Spleen (tissue), 7 donors: ENCODE data around the gene LPCAT3.

Source experiments
- POLR2A ChIP-seq, 3 donors: fragments of 450-650 bp; IDR thresholded peaks; one replicate each; pipeline ENCODE4 v1.5.1; 2017; ENCODE audit warnings: antibody characterized with exemption in 3 of 3, mild to moderate bottlenecking in 1 of 3
- POLR2AphosphoS5 ChIP-seq, 3 donors: sonication (generic); formaldehyde crosslinking; IDR thresholded peaks; one replicate each; pipeline ENCODE4 v1.5.1; 2017; ENCODE audit warnings: antibody characterized with exemption in 3 of 3
- TF ChIP-seq, protein P1 (sequence below), 11 experiments: fragments of 200-600 bp in 7 of 11; fragments of 450-650 bp in 4 of 11; sonication (generic) in 4 of 11; IDR thresholded peaks in 8 of 11; conservative IDR thresholded peaks in 3 of 11; 1 replicate in 7 of 11; 2 replicates in 4 of 11; pipeline versions ENCODE4 v1.4.0 to v1.8.0; 2016 to 2021; ENCODE audit warnings: antibody characterized with exemption in 11 of 11, inconsistent platforms in 4 of 11, mild to moderate bottlenecking in 1 of 11
- donor health status: DM: no; HTN: no; CAD: no; lungs with moderate emphysema.
- donor health status: DM: no; HTN: no; CAD: no.
- donor health status: DM: no; HTN: no; CAD: no.

DNA sequence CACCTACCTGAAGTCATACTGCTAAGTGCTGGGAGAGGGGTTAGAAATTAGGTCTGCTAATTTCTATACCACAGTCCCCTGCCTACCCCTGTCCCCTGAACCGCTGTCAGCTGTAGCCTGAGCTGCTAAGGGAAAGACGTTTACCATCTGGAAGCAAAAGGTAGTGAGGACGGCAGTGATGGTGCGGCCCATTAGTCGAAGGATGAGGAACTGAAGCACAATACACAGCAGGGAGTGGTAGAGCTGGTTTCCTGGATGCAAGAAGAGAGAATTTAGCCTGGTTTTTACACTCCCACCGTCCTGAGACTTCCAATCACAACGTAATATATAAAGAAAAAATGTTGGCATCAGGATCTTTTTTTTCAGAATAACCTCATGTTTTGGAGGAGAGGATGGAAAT lies 35.7 kb downstream of the LPCAT3 start:
- TF ChIP-seq, protein P1, sequence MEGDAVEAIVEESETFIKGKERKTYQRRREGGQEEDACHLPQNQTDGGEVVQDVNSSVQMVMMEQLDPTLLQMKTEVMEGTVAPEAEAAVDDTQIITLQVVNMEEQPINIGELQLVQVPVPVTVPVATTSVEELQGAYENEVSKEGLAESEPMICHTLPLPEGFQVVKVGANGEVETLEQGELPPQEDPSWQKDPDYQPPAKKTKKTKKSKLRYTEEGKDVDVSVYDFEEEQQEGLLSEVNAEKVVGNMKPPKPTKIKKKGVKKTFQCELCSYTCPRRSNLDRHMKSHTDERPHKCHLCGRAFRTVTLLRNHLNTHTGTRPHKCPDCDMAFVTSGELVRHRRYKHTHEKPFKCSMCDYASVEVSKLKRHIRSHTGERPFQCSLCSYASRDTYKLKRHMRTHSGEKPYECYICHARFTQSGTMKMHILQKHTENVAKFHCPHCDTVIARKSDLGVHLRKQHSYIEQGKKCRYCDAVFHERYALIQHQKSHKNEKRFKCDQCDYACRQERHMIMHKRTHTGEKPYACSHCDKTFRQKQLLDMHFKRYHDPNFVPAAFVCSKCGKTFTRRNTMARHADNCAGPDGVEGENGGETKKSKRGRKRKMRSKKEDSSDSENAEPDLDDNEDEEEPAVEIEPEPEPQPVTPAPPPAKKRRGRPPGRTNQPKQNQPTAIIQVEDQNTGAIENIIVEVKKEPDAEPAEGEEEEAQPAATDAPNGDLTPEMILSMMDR (IDR thresholded peaks at IDR 0.05 in 8 of 11, conservative IDR thresholded peaks at IDR 0.05 in 3 of 11) = no peak
- no peak for TF ChIP-seq POLR2A (IDR thresholded peaks at IDR 0.05)
- TF ChIP-seq POLR2AphosphoS5 (IDR thresholded peaks at IDR 0.05) = no peak
